ENCODE data around the gene CHKB.

CHKB gene

DNA sequence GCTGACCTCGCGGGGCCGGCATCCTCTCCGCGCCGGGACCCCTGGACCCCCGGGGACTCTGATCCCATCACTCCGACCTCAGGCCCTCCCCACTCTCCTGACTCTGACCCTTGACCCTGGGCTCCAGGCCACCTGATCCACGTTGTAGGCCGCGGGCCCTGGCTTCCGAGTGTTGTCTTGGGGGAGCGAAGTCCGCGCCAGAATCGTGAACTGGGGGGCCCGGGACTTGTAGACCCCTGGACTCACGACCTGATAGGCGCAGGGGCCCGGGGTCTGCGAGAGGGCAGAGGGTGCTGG, 52.1 kb downstream of the CHKB start:
- Histone ChIP-seq H3K36me3 (ENCODE audit: insufficient read depth, insufficient read length, low read length) (no peaks in the 10 kb centered on the region), H3K9ac (ENCODE audit: insufficient read length, low read depth) (peak overlapping the region; percentile 86), H3K9me3 (ENCODE audit: insufficient read depth, low read length) (no peaks in the 10 kb centered on the region), H3K4me1 (ENCODE audit: insufficient read depth, insufficient read length) (peaks cover 4% of the 10 kb centered on the region), H3K4me3 (ENCODE audit: insufficient read length, low read depth) (peak overlapping the region; percentile 49), H3K27me3 (ENCODE audit: insufficient read depth, insufficient read length) (no peaks in the 10 kb centered on the region)
- TF ChIP-seq SUZ12 (IDR thresholded peaks at IDR 0.05; ENCODE audit: extremely low read depth, insufficient read depth, insufficient read length) (no peak), YY1 (IDR thresholded peaks at IDR 0.05; ENCODE audit: insufficient read depth, insufficient read length) (no peak), ZNF274 (IDR thresholded peaks at IDR 0.05; ENCODE audit: low read depth, low read length) (no peak)
- no peak for DNase-seq (ENCODE audit: low read depth, low spot score)

DNA sequence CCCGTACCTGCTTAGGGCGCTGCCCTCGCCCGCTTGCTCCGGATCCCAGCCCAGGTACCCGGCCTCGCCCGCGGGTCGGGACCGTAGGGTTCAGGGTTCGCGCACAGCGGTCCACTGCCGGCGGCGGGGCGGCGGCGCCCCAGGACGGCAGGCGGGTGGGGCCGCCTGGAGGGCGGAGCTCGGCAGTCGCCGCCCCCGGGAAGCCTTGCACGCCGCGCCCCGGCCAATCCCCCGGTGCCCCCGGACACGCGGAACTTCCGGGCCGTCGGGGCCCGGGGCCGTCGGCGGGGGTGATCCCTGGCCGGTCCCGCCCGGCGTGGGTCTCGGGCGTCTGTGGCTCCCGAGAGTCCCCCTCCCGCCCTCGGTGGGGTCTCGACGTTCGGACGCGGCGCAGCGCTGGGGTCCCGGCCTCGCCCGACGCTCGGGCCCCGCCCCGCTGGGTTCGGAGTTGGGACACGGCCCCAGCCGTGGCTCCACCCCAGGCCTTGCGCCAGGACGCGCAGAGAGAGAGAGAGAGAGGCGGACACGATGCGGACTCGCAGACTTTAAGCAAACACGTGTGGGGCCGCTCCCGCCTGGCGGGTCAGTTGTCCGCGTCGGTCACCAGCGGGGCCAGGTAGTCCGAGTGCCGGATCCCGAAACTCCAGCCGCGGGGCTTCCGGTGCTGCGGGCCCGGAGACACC, 52.6 kb downstream of the CHKB start, which contains the start of gene TYMP:
TSS of gene TYMP (minus strand) at position 116 of the 683 bp plus-strand sequence. CDS start 303 bp downstream, outside the sequence.
- TF ChIP-seq ZNF274 (IDR thresholded peaks at IDR 0.05; ENCODE audit: low read depth, low read length) (no peak), SUZ12 (IDR thresholded peaks at IDR 0.05; ENCODE audit: extremely low read depth, insufficient read depth, insufficient read length) (no peak), YY1 (IDR thresholded peaks at IDR 0.05; ENCODE audit: insufficient read depth, insufficient read length) (no peak)
- Histone ChIP-seq H3K36me3 (ENCODE audit: insufficient read depth, insufficient read length, low read length) (no peaks in the 10 kb centered on the region), H3K9ac (ENCODE audit: insufficient read length, low read depth) (peak within 1 kb of the TSS; percentile 86), H3K4me1 (ENCODE audit: insufficient read depth, insufficient read length) (peaks cover 4% of the 10 kb centered on the region), H3K4me3 (ENCODE audit: insufficient read length, low read depth) (peak within 1 kb of the TSS; percentile 49), H3K9me3 (ENCODE audit: insufficient read depth, low read length) (no peaks in the 10 kb centered on the region), H3K27me3 (ENCODE audit: insufficient read depth, insufficient read length) (no peaks in the 10 kb centered on the region)
- DNase-seq (ENCODE audit: low read depth, low spot score): no peak

DNA sequence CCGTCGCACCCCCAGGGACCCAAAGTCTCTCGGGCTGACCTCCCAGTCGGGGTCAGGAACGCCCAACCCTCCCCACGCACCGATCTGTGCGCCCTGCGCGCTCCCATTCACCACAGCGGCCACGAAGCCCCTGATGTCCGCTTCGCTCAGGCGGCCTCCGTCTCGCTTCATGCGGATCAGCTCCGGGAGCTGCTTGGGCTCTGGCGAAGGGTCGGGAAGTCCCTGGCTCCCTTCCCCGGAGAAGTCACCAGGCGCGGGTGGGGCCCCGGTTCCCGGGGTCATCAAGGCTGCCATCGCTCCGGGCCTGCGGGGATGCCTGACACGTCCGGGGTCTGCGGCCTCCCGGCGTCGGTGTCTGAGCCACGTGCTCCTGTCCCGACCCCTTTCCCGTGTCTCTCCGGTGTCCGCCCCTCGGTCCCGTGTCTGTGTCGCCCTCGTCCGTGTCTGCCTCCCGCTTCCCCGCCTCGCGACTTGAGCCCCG, 53.2 kb downstream of the CHKB start:
- H3K27me3 ChIP-seq (ENCODE audit: insufficient read depth, insufficient read length): no peaks in the 10 kb centered on the region
- no peaks in the 10 kb centered on the region for H3K9me3 ChIP-seq (ENCODE audit: insufficient read depth, low read length)
- peaks cover 6% of the 10 kb centered on the region for H3K4me1 ChIP-seq (ENCODE audit: insufficient read depth, insufficient read length)
- TF ChIP-seq ZNF274 (IDR thresholded peaks at IDR 0.05; ENCODE audit: low read depth, low read length): no peak
- TF ChIP-seq SUZ12 (IDR thresholded peaks at IDR 0.05; ENCODE audit: extremely low read depth, insufficient read depth, insufficient read length): no peak
- no peak for TF ChIP-seq YY1 (IDR thresholded peaks at IDR 0.05; ENCODE audit: insufficient read depth, insufficient read length)
- H3K4me3 ChIP-seq (ENCODE audit: insufficient read length, low read depth): peak overlapping the region; percentile 4
- H3K9ac ChIP-seq (ENCODE audit: insufficient read length, low read depth): no peak overlapping the region
- H3K36me3 ChIP-seq (ENCODE audit: insufficient read depth, insufficient read length, low read length): peaks cover 2% of the 10 kb centered on the region
- DNase-seq (ENCODE audit: low read depth, low spot score): no peak
